Measurements from ENCODE around the gene DDX24.
A peak's percentile ranks its signal among the peaks of the same experiment; 100 is the strongest.

DDX24 gene

GRCh38 chr14:94109915-94110250 is 28.9 kb upstream of the DDX24 start:
- ATAC-seq (ENCODE audit: low read depth) (no peak), DNase-seq (ENCODE audit: low spot score in 2 of 2) (no peak)
- H3K4me3 Mint-ChIP-seq: no peak overlapping the region
- H3K27me3 Mint-ChIP-seq: peaks cover 14% of the 10 kb centered on the region
- no peaks in the 10 kb centered on the region for H3K9me3 Mint-ChIP-seq
- H3K27ac Mint-ChIP-seq: no peak overlapping the region
- H3K36me3 Mint-ChIP-seq: no peaks in the 10 kb centered on the region
- no peaks in the 10 kb centered on the region for H3K4me1 Mint-ChIP-seq

GRCh38 chr14:94104731-94105130 is 23.7 kb upstream of the DDX24 start:
- no peaks in the 10 kb centered on the region for H3K9me3 Mint-ChIP-seq

GRCh38 chr14:94103554-94104150 is 22.6 kb upstream of the DDX24 start:
- H3K27me3 Mint-ChIP-seq: no peaks in the 10 kb centered on the region
- H3K27ac Mint-ChIP-seq: no peak overlapping the region
- H3K4me3 Mint-ChIP-seq: no peak overlapping the region
- ATAC-seq (ENCODE audit: low read depth) (no peak), DNase-seq (ENCODE audit: low spot score in 2 of 2) (no peak)
- no peaks in the 10 kb centered on the region for H3K4me1 Mint-ChIP-seq
- H3K9me3 Mint-ChIP-seq: no peaks in the 10 kb centered on the region
- no peaks in the 10 kb centered on the region for H3K36me3 Mint-ChIP-seq

More at GRCh38 chr14:94104731-94105130, 23.7 kb upstream of the DDX24 start:
- Mint-ChIP-seq H3K4me1 (no peaks in the 10 kb centered on the region), H3K27me3 (no peaks in the 10 kb centered on the region), H3K36me3 (no peaks in the 10 kb centered on the region), H3K4me3 (no peak overlapping the region), H3K27ac (no peak overlapping the region)
- DNase-seq (ENCODE audit: low spot score in 2 of 2): no peak
- ATAC-seq (ENCODE audit: low read depth): no peak

- Mint-ChIP-seq H3K9me3 (no peaks in the 10 kb centered on the region), H3K27ac (no peak overlapping the region), H3K4me3 (no peak overlapping the region), H3K4me1 (no peaks in the 10 kb centered on the region), H3K27me3 (no peaks in the 10 kb centered on the region), H3K36me3 (no peaks in the 10 kb centered on the region)
- ATAC-seq (ENCODE audit: low read depth) (no peak), DNase-seq (ENCODE audit: low spot score in 2 of 2) (no peak)
Observed at GRCh38 chr14:94102768-94103482, 21.9 kb upstream of the DDX24 start.

GRCh38 chr14:94101748-94102147 is 20.7 kb upstream of the DDX24 start:
- H3K36me3 Mint-ChIP-seq: peaks cover 2% of the 10 kb centered on the region
- no peak overlapping the region for H3K27ac Mint-ChIP-seq
- ATAC-seq (ENCODE audit: low read depth) (no peak), DNase-seq (ENCODE audit: low spot score in 2 of 2) (no peak)
- H3K27me3 Mint-ChIP-seq: no peaks in the 10 kb centered on the region
- no peaks in the 10 kb centered on the region for H3K4me1 Mint-ChIP-seq
- no peak overlapping the region for H3K4me3 Mint-ChIP-seq
- H3K9me3 Mint-ChIP-seq: no peaks in the 10 kb centered on the region

- DNase-seq (ENCODE audit: low spot score in 2 of 2) (no peak), ATAC-seq (ENCODE audit: low read depth) (no peak)
- peaks cover 2% of the 10 kb centered on the region for H3K36me3 Mint-ChIP-seq
- no peak overlapping the region for H3K4me3 Mint-ChIP-seq
- no peaks in the 10 kb centered on the region for H3K4me1 Mint-ChIP-seq
- no peaks in the 10 kb centered on the region for H3K27me3 Mint-ChIP-seq
- H3K27ac Mint-ChIP-seq: no peak overlapping the region
- H3K9me3 Mint-ChIP-seq: no peaks in the 10 kb centered on the region
Observed at GRCh38 chr14:94100847-94101246, 19.8 kb upstream of the DDX24 start.

- ATAC-seq (ENCODE audit: low read depth) (no peak), DNase-seq (ENCODE audit: low spot score in 2 of 2) (no peak)
- Mint-ChIP-seq H3K27ac (no peak overlapping the region), H3K36me3 (peaks cover 2% of the 10 kb centered on the region), H3K4me3 (no peak overlapping the region), H3K9me3 (no peaks in the 10 kb centered on the region), H3K4me1 (no peaks in the 10 kb centered on the region), H3K27me3 (no peaks in the 10 kb centered on the region)
Observed at GRCh38 chr14:94099006-94099405, 18.0 kb upstream of the DDX24 start.

GRCh38 chr14:94098326-94098992 is 17.5 kb upstream of the DDX24 start:
- DNase-seq (ENCODE audit: low spot score in 2 of 2) (no peak), ATAC-seq (ENCODE audit: low read depth) (no peak)
- Mint-ChIP-seq H3K4me3 (no peak overlapping the region), H3K36me3 (peaks cover 2% of the 10 kb centered on the region), H3K27ac (no peak overlapping the region), H3K9me3 (no peaks in the 10 kb centered on the region), H3K27me3 (no peaks in the 10 kb centered on the region), H3K4me1 (no peaks in the 10 kb centered on the region)

GRCh38 chr14:94097091-94097490 is 16.1 kb upstream of the DDX24 start:
- H3K9me3 Mint-ChIP-seq: no peaks in the 10 kb centered on the region
- peaks cover 2% of the 10 kb centered on the region for H3K36me3 Mint-ChIP-seq
- no peaks in the 10 kb centered on the region for H3K27me3 Mint-ChIP-seq
- DNase-seq (ENCODE audit: low spot score in 2 of 2) (no peak), ATAC-seq (ENCODE audit: low read depth) (no peak)
- H3K4me1 Mint-ChIP-seq: no peaks in the 10 kb centered on the region
- H3K27ac Mint-ChIP-seq: no peak overlapping the region
- H3K4me3 Mint-ChIP-seq: no peak overlapping the region

GRCh38 chr14:94093418-94093817 is 12.4 kb upstream of the DDX24 start:
- Mint-ChIP-seq H3K4me3 (no peak overlapping the region), H3K4me1 (no peaks in the 10 kb centered on the region), H3K36me3 (peaks cover 2% of the 10 kb centered on the region), H3K9me3 (no peaks in the 10 kb centered on the region), H3K27ac (no peak overlapping the region), H3K27me3 (no peaks in the 10 kb centered on the region)
- ATAC-seq (ENCODE audit: low read depth) (no peak), DNase-seq (ENCODE audit: low spot score in 2 of 2) (no peak)

- peaks cover 2% of the 10 kb centered on the region for H3K9me3 Mint-ChIP-seq
- H3K27me3 Mint-ChIP-seq: no peaks in the 10 kb centered on the region
- DNase-seq (ENCODE audit: low spot score in 2 of 2) (no peak), ATAC-seq (ENCODE audit: low read depth) (no peak)
- H3K36me3 Mint-ChIP-seq: no peaks in the 10 kb centered on the region
- no peak overlapping the region for H3K4me3 Mint-ChIP-seq
- no peak overlapping the region for H3K27ac Mint-ChIP-seq
- peaks cover 2% of the 10 kb centered on the region for H3K4me1 Mint-ChIP-seq
Observed at GRCh38 chr14:94089479-94089878, 8.5 kb upstream of the DDX24 start.

- Mint-ChIP-seq H3K9me3 (peaks cover 2% of the 10 kb centered on the region), H3K4me1 (peaks cover 2% of the 10 kb centered on the region), H3K4me3 (no peak overlapping the region), H3K36me3 (no peaks in the 10 kb centered on the region), H3K27me3 (no peaks in the 10 kb centered on the region), H3K27ac (no peak overlapping the region)
- DNase-seq (ENCODE audit: low spot score in 2 of 2): no peak
- ATAC-seq (ENCODE audit: low read depth): no peak
Observed at GRCh38 chr14:94088516-94088915, 7.5 kb upstream of the DDX24 start.

- Mint-ChIP-seq H3K9me3 (peaks cover 2% of the 10 kb centered on the region), H3K4me1 (peaks cover 2% of the 10 kb centered on the region), H3K27ac (no peak overlapping the region), H3K4me3 (no peak overlapping the region), H3K27me3 (no peaks in the 10 kb centered on the region), H3K36me3 (no peaks in the 10 kb centered on the region)
- ATAC-seq (ENCODE audit: low read depth) (no peak), DNase-seq (ENCODE audit: low spot score in 2 of 2) (no peak)
Observed at GRCh38 chr14:94087891-94088290, 6.9 kb upstream of the DDX24 start.

- H3K9me3 Mint-ChIP-seq: peaks cover 2% of the 10 kb centered on the region
- peak overlapping the region; percentile 99 for H3K4me3 Mint-ChIP-seq
- ATAC-seq (ENCODE audit: low read depth): no peak
- peaks cover 19% of the 10 kb centered on the region for H3K36me3 Mint-ChIP-seq
- H3K27me3 Mint-ChIP-seq: no peaks in the 10 kb centered on the region
- DNase-seq (ENCODE audit: low spot score in 2 of 2): no peak
- H3K4me1 Mint-ChIP-seq: peaks cover 20% of the 10 kb centered on the region
- H3K27ac Mint-ChIP-seq: peak overlapping the region; percentile 98
Observed at GRCh38 chr14:94081386-94081820, 401 bp upstream of the DDX24 start.
